ENCODE results near the gene C3orf33.
"Not testable (repeated sequence)": the region's sequence is repeated elsewhere in the genome, so short reads cannot be mapped to it uniquely, and the experiment has no call there.

Gene C3orf33

DNA sequence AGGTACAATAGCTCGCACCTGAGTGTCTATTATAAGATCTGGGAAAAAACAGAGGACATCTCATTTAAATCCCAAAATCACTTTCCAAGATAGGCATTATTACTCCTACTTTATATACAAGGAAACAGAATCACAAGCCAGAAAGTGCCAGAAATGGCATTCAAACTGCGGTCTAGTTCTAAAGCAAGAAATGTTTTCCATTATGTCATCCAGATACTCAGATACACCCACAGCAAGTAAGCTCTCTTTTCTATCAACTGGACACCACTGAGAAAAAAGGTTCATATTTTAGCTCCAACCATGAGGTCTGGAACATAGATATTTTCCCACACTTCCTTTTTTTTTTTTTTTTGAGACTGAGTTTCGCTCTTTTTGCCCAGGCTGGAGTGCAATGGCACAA, 40.0 kb upstream of the C3orf33 start:
- H3K4me3 ChIP-seq = no peak overlapping the region
- TF ChIP-seq, protein P1, sequence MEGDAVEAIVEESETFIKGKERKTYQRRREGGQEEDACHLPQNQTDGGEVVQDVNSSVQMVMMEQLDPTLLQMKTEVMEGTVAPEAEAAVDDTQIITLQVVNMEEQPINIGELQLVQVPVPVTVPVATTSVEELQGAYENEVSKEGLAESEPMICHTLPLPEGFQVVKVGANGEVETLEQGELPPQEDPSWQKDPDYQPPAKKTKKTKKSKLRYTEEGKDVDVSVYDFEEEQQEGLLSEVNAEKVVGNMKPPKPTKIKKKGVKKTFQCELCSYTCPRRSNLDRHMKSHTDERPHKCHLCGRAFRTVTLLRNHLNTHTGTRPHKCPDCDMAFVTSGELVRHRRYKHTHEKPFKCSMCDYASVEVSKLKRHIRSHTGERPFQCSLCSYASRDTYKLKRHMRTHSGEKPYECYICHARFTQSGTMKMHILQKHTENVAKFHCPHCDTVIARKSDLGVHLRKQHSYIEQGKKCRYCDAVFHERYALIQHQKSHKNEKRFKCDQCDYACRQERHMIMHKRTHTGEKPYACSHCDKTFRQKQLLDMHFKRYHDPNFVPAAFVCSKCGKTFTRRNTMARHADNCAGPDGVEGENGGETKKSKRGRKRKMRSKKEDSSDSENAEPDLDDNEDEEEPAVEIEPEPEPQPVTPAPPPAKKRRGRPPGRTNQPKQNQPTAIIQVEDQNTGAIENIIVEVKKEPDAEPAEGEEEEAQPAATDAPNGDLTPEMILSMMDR (IDR thresholded peaks at IDR 0.05) = no peak
- DNase-seq (ENCODE audit: low spot score) = no peak
- H3K27ac ChIP-seq = no peak overlapping the region

DNA sequence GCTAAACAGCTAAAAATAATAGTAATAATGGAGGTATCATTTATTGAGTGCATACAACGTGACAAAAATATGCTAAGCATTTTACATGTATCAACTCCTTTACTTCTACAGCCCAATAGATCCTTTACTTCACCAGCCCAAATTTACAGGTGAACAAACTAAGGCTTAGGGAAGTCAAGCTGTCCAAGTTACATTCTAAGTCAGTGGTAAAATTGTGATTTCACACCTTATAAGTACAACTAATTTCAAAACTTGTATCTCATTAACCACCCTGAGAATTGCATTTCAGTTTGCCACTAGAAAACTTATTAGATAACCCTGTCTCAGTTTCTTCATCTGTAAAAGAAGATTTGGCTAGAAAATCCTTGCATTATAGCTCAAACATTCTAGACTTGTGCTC, 37.5 kb upstream of the C3orf33 start:
- no peak overlapping the region for H3K4me3 ChIP-seq
- TF ChIP-seq, protein P1 (IDR thresholded peaks at IDR 0.05) = no peak
- H3K27ac ChIP-seq = no peak overlapping the region
- DNase-seq (ENCODE audit: low spot score) = no peak

DNA sequence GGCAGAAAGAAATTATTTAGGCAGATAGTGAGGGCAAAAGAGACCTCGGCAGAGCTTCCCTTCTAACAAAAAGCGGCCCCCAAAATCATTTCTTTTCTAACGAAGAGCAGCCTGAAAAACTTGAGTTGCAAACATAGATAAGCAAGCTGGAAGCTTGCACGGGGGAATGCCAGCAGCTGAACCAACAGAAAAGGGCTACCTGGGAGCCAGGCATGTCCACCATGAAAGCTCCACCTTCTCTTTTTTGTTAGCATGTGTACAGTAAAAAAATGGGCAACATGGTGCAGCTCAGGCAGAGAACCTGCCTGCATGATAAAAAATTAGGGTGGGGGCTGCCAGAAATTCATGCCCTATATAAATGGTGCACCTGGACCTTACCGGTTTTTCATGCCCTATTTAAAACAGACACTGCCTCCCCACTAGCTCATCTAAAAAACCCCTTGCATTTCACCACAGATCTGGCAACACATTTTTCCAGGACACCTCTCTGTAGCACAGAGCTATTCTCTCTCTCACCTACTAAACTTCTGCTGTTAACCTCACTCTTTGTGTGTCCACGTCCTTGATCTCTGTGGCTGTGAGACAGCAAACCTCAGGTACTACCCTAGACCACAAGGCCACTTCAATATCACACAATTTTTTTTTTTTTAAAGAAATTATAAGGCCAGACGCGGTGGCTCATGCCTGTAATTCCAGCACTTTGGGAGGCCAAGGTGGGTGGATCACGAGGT, 29.4 kb upstream of the C3orf33 start:
- H3K27ac ChIP-seq = no peak overlapping the region
- no peak for DNase-seq (ENCODE audit: low spot score)
- TF ChIP-seq, protein P1 (IDR thresholded peaks at IDR 0.05) = no peak
- no peak overlapping the region for H3K4me3 ChIP-seq

DNA sequence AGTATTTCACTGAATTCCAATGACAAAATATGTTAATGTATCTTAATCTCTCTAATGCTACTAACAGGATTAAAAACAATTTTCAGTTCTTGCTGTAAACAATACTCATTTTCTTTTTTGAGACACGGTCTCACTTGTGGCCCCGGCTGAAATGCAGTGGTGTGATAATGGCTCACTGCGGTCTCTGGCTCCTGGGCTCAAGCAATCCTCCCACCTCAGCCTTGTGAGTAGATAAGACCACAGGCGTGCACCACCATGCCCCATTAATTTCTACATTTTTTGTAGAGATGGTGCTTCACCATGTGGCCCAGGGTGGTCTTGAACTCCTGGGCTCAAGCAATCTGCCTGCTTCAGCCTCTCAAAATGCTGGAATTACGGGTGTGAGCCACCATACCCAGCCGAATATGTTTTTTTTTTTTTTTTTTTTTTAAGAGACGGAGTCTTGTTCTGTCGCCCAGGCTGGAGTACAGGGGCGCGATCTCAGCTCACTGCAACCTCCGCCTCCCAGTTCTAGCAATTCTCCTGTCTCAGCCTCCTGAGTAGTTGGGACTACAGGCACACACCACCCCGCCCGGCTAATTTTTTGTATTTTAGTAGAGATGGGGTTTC, 22.5 kb upstream of the C3orf33 start:
- DNase-seq (ENCODE audit: low spot score); H3K27ac ChIP-seq; H3K4me3 ChIP-seq: not testable (repeated sequence)

DNA sequence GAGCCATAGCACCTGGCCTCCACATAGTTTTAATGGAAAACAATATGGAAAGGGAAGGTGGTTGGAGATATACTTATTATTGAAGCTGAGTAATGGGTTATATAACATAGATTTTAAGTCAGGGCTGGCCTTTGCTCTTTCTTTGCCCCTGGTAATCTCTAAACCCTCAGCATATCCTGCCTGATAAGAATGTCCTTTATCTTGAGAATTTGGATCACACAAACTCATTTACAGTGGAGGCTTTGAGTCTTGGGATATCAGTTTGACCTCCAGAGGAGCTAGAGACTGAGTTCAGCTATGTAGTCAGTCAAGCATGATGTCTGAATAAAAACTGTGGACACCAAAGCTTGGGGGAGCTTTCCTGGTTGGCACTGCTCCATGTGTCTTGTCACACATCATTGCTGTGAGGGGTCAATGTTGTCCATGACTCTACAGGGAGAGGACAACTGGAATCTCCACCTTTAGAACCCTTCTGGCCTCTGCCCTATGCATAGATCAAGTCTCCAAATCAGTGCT, 9.0 kb upstream of the C3orf33 start:
- no peak overlapping the region for H3K4me3 ChIP-seq
- no peak overlapping the region for H3K27ac ChIP-seq
- TF ChIP-seq, protein P1 (IDR thresholded peaks at IDR 0.05) = no peak
- no peak for DNase-seq (ENCODE audit: low spot score)

DNA sequence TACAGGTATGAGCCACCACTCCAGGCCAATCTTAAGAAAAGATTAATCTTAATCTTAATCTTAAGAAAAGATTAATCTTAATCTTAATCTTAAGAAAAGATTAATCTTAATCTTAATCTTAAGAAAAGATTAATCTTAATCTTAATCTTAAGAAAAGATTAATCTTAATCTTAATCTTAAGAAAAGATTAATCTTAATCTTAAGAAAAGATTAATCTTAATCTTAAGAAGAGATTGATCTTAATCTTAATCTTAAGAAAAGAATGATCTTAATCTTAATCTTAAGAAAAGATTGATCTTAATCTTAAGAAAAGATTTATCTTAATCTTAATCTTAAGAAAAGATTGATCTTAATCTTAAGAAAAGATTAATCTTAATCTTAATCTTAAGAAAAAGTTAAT, 7.1 kb upstream of the C3orf33 start:
- not testable (repeated sequence) for H3K4me3 ChIP-seq; H3K27ac ChIP-seq; DNase-seq (ENCODE audit: low spot score)

DNA sequence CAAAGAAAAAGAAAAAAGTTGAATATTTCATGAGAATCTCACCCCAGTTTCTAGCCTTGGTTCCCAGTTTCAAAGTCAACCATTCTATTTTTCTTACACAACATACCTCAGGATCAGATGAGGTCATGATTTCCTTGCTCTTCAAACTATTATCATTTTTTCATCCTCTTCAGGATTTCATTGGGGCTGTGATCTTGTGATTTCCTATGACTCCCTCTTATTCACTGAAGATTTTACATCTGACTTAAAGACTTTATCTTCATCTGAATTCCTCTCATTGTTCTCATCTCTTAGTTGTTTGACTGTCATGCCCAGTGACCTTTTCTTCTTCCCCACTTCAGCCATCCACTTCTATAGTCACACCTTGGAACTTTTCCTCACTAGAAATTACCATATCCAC, 3.1 kb upstream of the C3orf33 start:
- no peak for DNase-seq (ENCODE audit: low spot score)
- TF ChIP-seq, protein P1 (IDR thresholded peaks at IDR 0.05) = no peak
- H3K27ac ChIP-seq = no peak overlapping the region
- H3K4me3 ChIP-seq = no peak overlapping the region

DNA sequence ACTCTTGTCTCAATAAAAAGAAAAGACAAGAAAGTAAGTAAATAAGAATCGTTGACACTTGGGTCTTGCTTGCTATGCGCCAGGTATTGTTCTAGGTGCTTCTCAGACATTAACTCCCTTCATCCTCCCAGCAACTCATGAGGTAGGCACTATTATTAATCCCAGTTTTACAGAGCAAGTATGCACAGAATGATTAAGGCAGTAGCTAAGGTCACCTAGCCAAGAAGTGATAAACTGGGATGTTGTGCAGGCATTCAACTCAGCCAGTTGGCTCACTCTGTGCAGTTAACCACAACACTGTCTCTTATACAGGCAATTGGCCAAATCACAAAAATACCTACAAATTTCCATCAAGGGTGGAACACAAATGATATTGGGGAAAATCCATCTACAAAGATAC, 1.7 kb upstream of the C3orf33 start:
- no peak overlapping the region for H3K27ac ChIP-seq
- TF ChIP-seq, protein P1 (IDR thresholded peaks at IDR 0.05) = no peak
- H3K4me3 ChIP-seq = no peak overlapping the region
- no peak for DNase-seq (ENCODE audit: low spot score)
